Ascending aorta (tissue), 2 donors: ENCODE data around the gene KCNQ5. TPM values are rescaled to one million over a fixed set of nuclear protein-coding genes. Genes with fewer than 3 reads are reported as not detected.

Source experiments
- DNase-seq, 2 donors: peaks; one replicate each; pipeline ENCODE4 v3.0.0-alpha.2; 2019; ENCODE audit warnings: low spot score in 2 of 2
- H3K27ac ChIP-seq, 2 donors: fragments of 200-600 bp; sonication (generic); one replicate each; pipeline ENCODE4 v1.5.1; 2016 to 2017; ENCODE audit warnings: mild to moderate bottlenecking in 1 of 2
- H3K27me3 ChIP-seq: fragments of 200-600 bp; sonication (generic); one replicate; pipeline ENCODE4 v1.5.1; 2017
- H3K36me3 ChIP-seq, 2 donors: fragments of 200-600 bp; sonication (generic); one replicate each; pipeline ENCODE4 v1.5.1; 2016
- H3K4me1 ChIP-seq, 2 donors: fragments of 200-600 bp; sonication (generic); one replicate each; pipeline ENCODE4 v1.5.1; 2016 to 2017; ENCODE audit warnings: mild to moderate bottlenecking in 1 of 2
- H3K4me3 ChIP-seq, 2 donors: fragments of 200-600 bp; sonication (generic); one replicate each; pipeline ENCODE4 v1.5.1; 2016 to 2017; ENCODE audit warnings: mild to moderate bottlenecking in 1 of 2
- H3K9me3 ChIP-seq, 2 donors: fragments of 200-600 bp; sonication (generic); one replicate each; pipeline ENCODE4 v1.5.1; 2016
- CTCF ChIP-seq, 3 experiments: fragments of 200-600 bp in 2 of 3; fragments of 450-650 bp in 1 of 3; sonication (generic) in 2 of 3; IDR thresholded peaks; one replicate each; pipeline ENCODE4 v1.5.1; 2016 to 2019; ENCODE audit warnings: antibody characterized with exemption in 3 of 3, mild to moderate bottlenecking in 1 of 3, moderate library complexity in 1 of 3
- intact Hi-C: fragments of 100-400 bp; cut with DNase I; formaldehyde crosslinking; loops from one replicate; pipeline ENCODE4 v1.15.1; 2023
- total RNA-seq: library from RNA; depleted of rRNA; stranded (reverse); fragments of >200 nt; gene quantifications from one replicate; pipeline ENCODE4 v1.1.0, GENCODE V29; 2016

Gene KCNQ5
- total RNA-seq, 1 donor from 2014 or later: 4.5 TPM

GRCh38 chr6:72787391-72788031 lies 165.6 kb downstream of the KCNQ5 start:
- no peak overlapping the region for H3K27ac ChIP-seq
- no peak for DNase-seq
- intact Hi-C loops: no loop called here

GRCh38 chr6:72788188-72788587 lies 166.3 kb downstream of the KCNQ5 start:
- H3K27ac ChIP-seq: no peak overlapping the region

More at GRCh38 chr6:72787391-72788031, 165.6 kb downstream of the KCNQ5 start:
- TF ChIP-seq CTCF (IDR thresholded peaks at IDR 0.05): no peak
- no peaks in the 10 kb centered on the region for H3K9me3 ChIP-seq
- H3K4me1 ChIP-seq: peaks cover 0 to 20% of the 10 kb centered on the region in 2 donors
- H3K4me3 ChIP-seq: no peak overlapping the region
- H3K36me3 ChIP-seq: no peaks in the 10 kb centered on the region
- H3K27me3 ChIP-seq: no peaks in the 10 kb centered on the region

GRCh38 chr6:72789145-72789544 lies 167.3 kb downstream of the KCNQ5 start:
- no peak for DNase-seq
- Histone ChIP-seq H3K4me3 (no peak overlapping the region), H3K27ac (no peak overlapping the region), H3K36me3 (no peaks in the 10 kb centered on the region), H3K27me3 (no peaks in the 10 kb centered on the region), H3K4me1 (peaks cover 0 to 14% of the 10 kb centered on the region in 2 donors), H3K9me3 (no peaks in the 10 kb centered on the region)
- intact Hi-C loops: no loop called here
- no peak for TF ChIP-seq CTCF (IDR thresholded peaks at IDR 0.05)

More at GRCh38 chr6:72788188-72788587, 166.3 kb downstream of the KCNQ5 start:
- no peaks in the 10 kb centered on the region for H3K36me3 ChIP-seq
- intact Hi-C loops: no loop called here
- no peak for DNase-seq
- H3K4me1 ChIP-seq: peaks cover 0 to 18% of the 10 kb centered on the region in 2 donors
- H3K4me3 ChIP-seq: no peak overlapping the region
- no peak for TF ChIP-seq CTCF (IDR thresholded peaks at IDR 0.05)
- no peaks in the 10 kb centered on the region for H3K9me3 ChIP-seq
- H3K27me3 ChIP-seq: no peaks in the 10 kb centered on the region

- H3K4me3 ChIP-seq: no peak overlapping the region
- no peak overlapping the region for H3K27ac ChIP-seq
- no peak for DNase-seq
- peaks cover 0 to 6% of the 10 kb centered on the region in 2 donors for H3K4me1 ChIP-seq
- intact Hi-C loops: no loop called here
- no peaks in the 10 kb centered on the region for H3K27me3 ChIP-seq
- no peak for TF ChIP-seq CTCF (IDR thresholded peaks at IDR 0.05)
- no peaks in the 10 kb centered on the region for H3K36me3 ChIP-seq
- no peaks in the 10 kb centered on the region for H3K9me3 ChIP-seq
Measured at GRCh38 chr6:72792692-72793091, 170.8 kb downstream of the KCNQ5 start.

- Histone ChIP-seq H3K36me3 (no peaks in the 10 kb centered on the region), H3K27me3 (no peaks in the 10 kb centered on the region), H3K4me3 (no peak overlapping the region), H3K27ac (no peak overlapping the region), H3K4me1 (no peaks in the 10 kb centered on the region), H3K9me3 (no peaks in the 10 kb centered on the region)
- DNase-seq: no peak
- intact Hi-C loops: no loop called here
- TF ChIP-seq CTCF (IDR thresholded peaks at IDR 0.05): no peak
Measured at GRCh38 chr6:72793641-72794395, 172.0 kb downstream of the KCNQ5 start.
